ENCODE results near the gene RPUSD1.
"Not testable (repeated sequence)": the region's sequence is repeated elsewhere in the genome, so short reads cannot be mapped to it uniquely, and the experiment has no call there.

The RPUSD1 gene

GRCh38 chr16:822909-823297 is 34.7 kb upstream of the RPUSD1 start:
- Mint-ChIP-seq H3K27ac (no peak overlapping the region), H3K9me3 (no peaks in the 10 kb centered on the region), H3K4me1 (peaks cover 11% of the 10 kb centered on the region), H3K36me3 (no peaks in the 10 kb centered on the region), H3K4me3 (no peak overlapping the region)
- no peak for DNase-seq (ENCODE audit: low spot score in 2 of 2)
- no peak for ATAC-seq

DNA sequence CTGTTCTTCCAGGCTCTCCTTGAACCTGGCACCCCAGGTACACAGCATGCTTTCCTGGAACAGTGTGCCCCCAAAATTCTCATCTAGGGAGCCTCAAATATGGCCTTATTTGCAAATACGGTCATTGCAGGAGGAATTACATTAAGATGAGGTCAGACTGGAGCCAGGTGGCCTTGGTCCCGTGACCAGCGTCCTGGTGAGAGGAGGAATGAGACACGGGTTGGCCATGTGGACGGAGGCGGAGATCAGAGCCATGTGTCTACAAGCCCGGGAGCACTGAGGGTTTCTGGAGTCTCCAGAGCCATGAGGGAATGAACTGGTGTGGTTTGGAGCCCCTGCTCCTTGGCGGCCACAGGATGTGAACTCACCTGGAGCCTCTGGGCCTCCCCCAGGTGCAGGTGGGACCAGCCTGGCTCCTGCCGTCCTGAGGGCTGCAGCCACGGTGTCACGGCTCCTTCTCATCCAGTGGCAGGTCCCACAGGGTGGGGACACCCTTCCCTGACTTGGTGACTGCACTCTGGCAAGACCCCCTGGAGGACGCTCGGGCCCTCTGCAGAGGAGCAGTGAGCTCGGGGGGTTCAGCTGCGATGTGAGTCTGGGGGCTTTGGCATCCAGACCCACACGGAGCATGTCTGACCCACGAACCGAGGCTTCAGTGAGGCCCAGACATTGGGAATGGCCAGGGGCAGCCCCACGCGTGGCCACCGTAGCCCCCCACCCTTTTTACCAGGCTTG is 34.2 kb upstream of the RPUSD1 start:
- ATAC-seq: no peak
- H3K9me3 Mint-ChIP-seq: no peaks in the 10 kb centered on the region
- H3K27ac Mint-ChIP-seq: no peak overlapping the region
- peaks cover 11% of the 10 kb centered on the region for H3K4me1 Mint-ChIP-seq
- no peak overlapping the region for H3K4me3 Mint-ChIP-seq
- H3K36me3 Mint-ChIP-seq: no peaks in the 10 kb centered on the region
- no peak for DNase-seq (ENCODE audit: low spot score in 2 of 2)

DNA sequence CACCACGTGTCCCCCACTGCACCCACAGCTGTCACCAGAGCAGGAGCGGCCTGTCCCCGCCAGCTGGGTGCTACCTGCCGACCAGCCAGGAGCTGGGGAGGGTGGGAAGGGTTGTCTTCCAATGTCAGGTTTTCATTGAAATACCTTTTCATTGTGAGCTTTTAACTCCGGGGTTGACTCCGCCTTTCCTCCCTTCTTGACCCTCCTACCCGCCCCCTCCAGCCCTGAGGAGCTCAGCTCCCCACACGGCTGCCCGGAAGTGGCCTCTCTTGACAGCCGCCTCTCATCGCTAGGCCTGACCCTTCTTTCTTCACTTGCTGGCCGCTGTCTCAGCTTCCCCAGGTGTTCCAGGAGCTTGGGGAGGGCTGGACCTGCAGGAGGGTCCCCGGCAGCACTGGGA is 33.6 kb upstream of the RPUSD1 start:
- DNase-seq (ENCODE audit: low spot score in 2 of 2) (no peak), ATAC-seq (no peak)
- no peak overlapping the region for H3K27ac Mint-ChIP-seq
- no peaks in the 10 kb centered on the region for H3K36me3 Mint-ChIP-seq
- H3K4me3 Mint-ChIP-seq: no peak overlapping the region
- peaks cover 11% of the 10 kb centered on the region for H3K4me1 Mint-ChIP-seq
- no peaks in the 10 kb centered on the region for H3K9me3 Mint-ChIP-seq

DNA sequence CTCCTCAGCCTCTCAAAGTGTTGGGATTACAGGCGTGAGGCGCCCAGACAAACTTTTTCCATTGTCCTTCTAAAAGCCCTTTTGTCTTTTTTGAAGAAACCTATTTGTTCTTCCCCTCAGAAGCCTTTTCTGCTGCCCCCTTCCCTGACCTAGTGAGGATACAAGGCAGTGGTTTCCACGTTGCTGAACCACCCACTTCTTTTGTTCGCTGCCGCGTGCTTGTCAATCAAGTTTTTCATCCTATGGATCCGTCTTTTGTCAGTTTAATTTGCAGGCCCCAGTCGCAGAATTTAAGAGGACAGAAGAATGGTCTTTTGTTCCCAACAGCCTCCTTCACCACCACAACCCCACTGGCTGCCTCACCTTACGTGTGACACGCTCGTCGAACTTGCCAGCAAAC is 32.6 kb upstream of the RPUSD1 start:
- Mint-ChIP-seq H3K9me3 (no peaks in the 10 kb centered on the region), H3K4me1 (peaks cover 11% of the 10 kb centered on the region), H3K36me3 (no peaks in the 10 kb centered on the region), H3K4me3 (no peak overlapping the region), H3K27ac (no peak overlapping the region)
- no peak for ATAC-seq
- DNase-seq (ENCODE audit: low spot score in 2 of 2): no peak

GRCh38 chr16:820044-820408 is 31.8 kb upstream of the RPUSD1 start:
- H3K4me1 Mint-ChIP-seq: peaks cover 11% of the 10 kb centered on the region
- H3K4me3 Mint-ChIP-seq; H3K9me3 Mint-ChIP-seq; ATAC-seq; H3K36me3 Mint-ChIP-seq; H3K27ac Mint-ChIP-seq; DNase-seq (ENCODE audit: low spot score in 2 of 2): not testable (repeated sequence)

- Mint-ChIP-seq H3K4me3 (no peak overlapping the region), H3K4me1 (peaks cover 11% of the 10 kb centered on the region), H3K9me3 (no peaks in the 10 kb centered on the region), H3K36me3 (no peaks in the 10 kb centered on the region), H3K27ac (no peak overlapping the region)
- no peak for DNase-seq (ENCODE audit: low spot score in 2 of 2)
- ATAC-seq: peak; percentile 62
These were observed 31.3 kb upstream of the RPUSD1 start for GRCh38 chr16:819336-820043.

GRCh38 chr16:818592-818991 is 30.4 kb upstream of the RPUSD1 start:
- DNase-seq (ENCODE audit: low spot score in 2 of 2) (no peak), ATAC-seq (no peak)
- H3K27ac Mint-ChIP-seq: no peak overlapping the region
- no peak overlapping the region for H3K4me3 Mint-ChIP-seq
- H3K9me3 Mint-ChIP-seq: no peaks in the 10 kb centered on the region
- H3K36me3 Mint-ChIP-seq: no peaks in the 10 kb centered on the region
- peaks cover 11% of the 10 kb centered on the region for H3K4me1 Mint-ChIP-seq

GRCh38 chr16:818132-818531 is 30.0 kb upstream of the RPUSD1 start:
- H3K4me3 Mint-ChIP-seq: no peak overlapping the region
- no peak for DNase-seq (ENCODE audit: low spot score in 2 of 2)
- no peak for ATAC-seq
- no peaks in the 10 kb centered on the region for H3K36me3 Mint-ChIP-seq
- no peak overlapping the region for H3K27ac Mint-ChIP-seq
- no peaks in the 10 kb centered on the region for H3K9me3 Mint-ChIP-seq
- peaks cover 11% of the 10 kb centered on the region for H3K4me1 Mint-ChIP-seq

GRCh38 chr16:817001-817906 is 29.1 kb upstream of the RPUSD1 start:
- no peak for ATAC-seq
- H3K9me3 Mint-ChIP-seq: no peaks in the 10 kb centered on the region
- H3K4me1 Mint-ChIP-seq: peaks cover 11% of the 10 kb centered on the region
- no peak for DNase-seq (ENCODE audit: low spot score in 2 of 2)
- no peak overlapping the region for H3K4me3 Mint-ChIP-seq
- H3K27ac Mint-ChIP-seq: no peak overlapping the region
- H3K36me3 Mint-ChIP-seq: peaks cover 2% of the 10 kb centered on the region

GRCh38 chr16:815861-816260 is 27.7 kb upstream of the RPUSD1 start:
- H3K4me1 Mint-ChIP-seq: peaks cover 12% of the 10 kb centered on the region
- no peaks in the 10 kb centered on the region for H3K9me3 Mint-ChIP-seq
- H3K27ac Mint-ChIP-seq: no peak overlapping the region
- ATAC-seq (no peak), DNase-seq (ENCODE audit: low spot score in 2 of 2) (no peak)
- peaks cover 6% of the 10 kb centered on the region for H3K36me3 Mint-ChIP-seq
- H3K4me3 Mint-ChIP-seq: no peak overlapping the region

GRCh38 chr16:814974-815373 is 26.8 kb upstream of the RPUSD1 start:
- Mint-ChIP-seq H3K36me3 (peaks cover 6% of the 10 kb centered on the region), H3K27ac (no peak overlapping the region), H3K9me3 (no peaks in the 10 kb centered on the region), H3K4me1 (peaks cover 12% of the 10 kb centered on the region), H3K4me3 (no peak overlapping the region)
- no peak for DNase-seq (ENCODE audit: low spot score in 2 of 2)
- no peak for ATAC-seq

DNA sequence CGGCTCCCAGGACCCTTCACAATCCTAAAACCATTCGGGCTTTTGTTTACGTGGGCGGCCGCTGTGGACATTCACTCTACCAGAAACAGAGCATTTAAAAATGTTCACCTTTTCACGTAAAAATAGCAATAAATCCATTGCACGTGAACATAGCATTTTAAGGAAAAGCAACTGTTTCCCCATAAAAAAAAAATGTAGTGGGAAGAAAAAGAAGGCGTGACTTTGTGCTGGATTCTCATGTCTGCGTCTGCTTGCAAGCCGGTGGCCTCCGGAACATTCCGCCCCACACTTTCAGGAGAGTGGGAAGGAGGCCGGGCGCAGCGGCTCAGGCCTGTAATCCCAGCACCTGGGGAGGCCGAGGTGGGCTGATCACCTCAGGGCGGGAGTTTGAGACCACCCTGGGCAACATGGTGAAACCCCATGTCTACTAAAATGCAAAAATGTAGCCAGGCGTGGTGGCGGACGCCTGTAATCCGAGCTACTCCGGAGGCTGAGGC is 25.8 kb upstream of the RPUSD1 start:
- no peak overlapping the region for H3K4me3 Mint-ChIP-seq
- no peak overlapping the region for H3K27ac Mint-ChIP-seq
- H3K9me3 Mint-ChIP-seq: no peaks in the 10 kb centered on the region
- peaks cover 4% of the 10 kb centered on the region for H3K4me1 Mint-ChIP-seq
- peaks cover 6% of the 10 kb centered on the region for H3K36me3 Mint-ChIP-seq
- no peak for ATAC-seq
- no peak for DNase-seq (ENCODE audit: low spot score in 2 of 2)

GRCh38 chr16:813204-813915 is 25.2 kb upstream of the RPUSD1 start:
- Mint-ChIP-seq H3K27ac (no peak overlapping the region), H3K9me3 (no peaks in the 10 kb centered on the region), H3K4me3 (no peak overlapping the region), H3K4me1 (peaks cover 4% of the 10 kb centered on the region), H3K36me3 (peaks cover 6% of the 10 kb centered on the region)
- ATAC-seq: peak; percentile 70
- no peak for DNase-seq (ENCODE audit: low spot score in 2 of 2)

DNA sequence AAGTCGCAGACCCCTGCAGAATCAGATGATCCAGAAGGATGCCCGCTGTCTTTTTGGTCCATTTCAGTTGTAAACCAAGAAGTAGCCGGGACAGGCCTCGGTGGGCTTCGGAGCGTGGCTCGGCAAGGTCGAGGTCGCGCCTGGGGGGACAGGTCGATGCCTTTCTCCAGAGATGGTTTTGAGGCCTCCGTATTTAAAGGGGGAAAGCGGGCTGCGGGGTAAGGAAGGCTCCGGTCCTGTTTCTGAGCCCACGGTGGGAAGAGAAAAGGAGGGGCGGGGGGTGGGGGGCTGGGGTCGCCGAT is 19.9 kb upstream of the RPUSD1 start:
- DNase-seq (ENCODE audit: low spot score in 2 of 2): no peak
- peak overlapping the region; percentile 95 for H3K27ac Mint-ChIP-seq
- H3K9me3 Mint-ChIP-seq: no peaks in the 10 kb centered on the region
- peaks cover 12% of the 10 kb centered on the region for H3K4me1 Mint-ChIP-seq
- no peak for ATAC-seq
- peaks cover 11% of the 10 kb centered on the region for H3K36me3 Mint-ChIP-seq
- H3K4me3 Mint-ChIP-seq: peak overlapping the region; percentile 93
